ENCODE results near the gene ITGB1.
"Not testable (repeated sequence)": the region's sequence is repeated elsewhere in the genome, so short reads cannot be mapped to it uniquely, and the experiment has no call there.

ITGB1 gene

GRCh38 chr10:32995066-32995622 is 37.1 kb upstream of the ITGB1 start:
- no peak overlapping the region for H3K4me3 ChIP-seq (ENCODE audit: low read depth, low read length)
- TF ChIP-seq CTCF (IDR thresholded peaks at IDR 0.05; ENCODE audit: insufficient read depth, low read depth, low read length, missing control alignments) = no peak

GRCh38 chr10:32994632-32995031 is 36.6 kb upstream of the ITGB1 start:
- H3K4me3 ChIP-seq (ENCODE audit: low read depth, low read length); DNase-seq (ENCODE audit: low read depth): not testable (repeated sequence)

More at GRCh38 chr10:32995066-32995622, 37.1 kb upstream of the ITGB1 start:
- no peak for DNase-seq (ENCODE audit: low read depth)

- not testable (repeated sequence) for DNase-seq (ENCODE audit: low read depth); H3K4me3 ChIP-seq (ENCODE audit: low read depth, low read length)
Measured at GRCh38 chr10:32992310-32992709, 34.3 kb upstream of the ITGB1 start.

- no peak for DNase-seq (ENCODE audit: low read depth)
- H3K4me3 ChIP-seq (ENCODE audit: low read depth, low read length) = no peak overlapping the region
- TF ChIP-seq CTCF (IDR thresholded peaks at IDR 0.05; ENCODE audit: insufficient read depth, low read depth, low read length, missing control alignments) = no peak
Measured at GRCh38 chr10:32990811-32991210, 32.8 kb upstream of the ITGB1 start.

GRCh38 chr10:32988604-32989003 is 30.6 kb upstream of the ITGB1 start:
- DNase-seq (ENCODE audit: low read depth) = no peak
- no peak for TF ChIP-seq CTCF (IDR thresholded peaks at IDR 0.05; ENCODE audit: insufficient read depth, low read depth, low read length, missing control alignments)
- no peak overlapping the region for H3K4me3 ChIP-seq (ENCODE audit: low read depth, low read length)

GRCh38 chr10:32987172-32987571 is 29.1 kb upstream of the ITGB1 start:
- no peak for TF ChIP-seq CTCF (IDR thresholded peaks at IDR 0.05; ENCODE audit: insufficient read depth, low read depth, low read length, missing control alignments)
- H3K4me3 ChIP-seq (ENCODE audit: low read depth, low read length) = no peak overlapping the region

GRCh38 chr10:32985775-32986350 is 27.8 kb upstream of the ITGB1 start:
- TF ChIP-seq CTCF (IDR thresholded peaks at IDR 0.05; ENCODE audit: insufficient read depth, low read depth, low read length, missing control alignments) = no peak
- no peak overlapping the region for H3K4me3 ChIP-seq (ENCODE audit: low read depth, low read length)
- DNase-seq (ENCODE audit: low read depth) = peak; percentile 21

More at GRCh38 chr10:32987172-32987571, 29.1 kb upstream of the ITGB1 start:
- DNase-seq (ENCODE audit: low read depth) = no peak

- H3K4me3 ChIP-seq (ENCODE audit: low read depth, low read length) = no peak overlapping the region
- TF ChIP-seq CTCF (IDR thresholded peaks at IDR 0.05; ENCODE audit: insufficient read depth, low read depth, low read length, missing control alignments) = no peak
- no peak for DNase-seq (ENCODE audit: low read depth)
Measured at GRCh38 chr10:32985341-32985764, 27.3 kb upstream of the ITGB1 start.

All from GM12865 (cell line).